ENCODE measurements around the gene TENM4.

Gene TENM4

DNA sequence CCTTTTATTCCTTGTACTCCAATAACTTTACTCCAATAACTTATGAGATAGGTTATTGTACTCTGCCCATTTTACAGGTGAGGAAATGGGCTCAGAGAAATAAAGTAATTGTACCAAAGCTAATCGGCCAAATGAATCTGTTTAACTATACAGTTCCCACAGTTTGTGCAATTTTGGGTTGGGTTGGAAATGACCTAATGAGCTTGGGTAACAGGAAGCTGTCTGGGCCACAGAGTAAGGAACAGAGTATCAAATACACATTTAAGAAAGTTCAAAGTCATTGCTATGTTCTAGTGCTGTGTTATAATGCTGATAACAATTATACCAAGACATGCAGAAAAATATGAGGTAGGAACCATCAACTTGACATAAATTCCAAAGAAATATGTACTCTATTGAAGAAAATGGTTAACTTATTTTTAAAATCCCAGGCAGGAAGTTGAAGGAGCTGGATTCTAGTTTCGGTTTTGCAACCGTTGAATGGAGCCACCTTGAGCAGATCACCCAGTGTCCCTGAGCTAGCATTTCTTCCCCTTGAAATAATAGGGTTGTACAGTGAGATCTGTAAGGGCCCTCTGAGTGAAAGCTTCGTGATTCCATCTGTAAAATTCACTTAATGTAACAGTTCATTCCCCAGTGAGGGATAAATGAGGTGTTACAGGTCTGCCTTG, 505.3 kb downstream of the TENM4 start:
- no peak for TF ChIP-seq SIN3A (IDR thresholded peaks at IDR 0.05; ENCODE audit: borderline replicate concordance, insufficient read depth, low read length)
- no peak for TF ChIP-seq POLR2AphosphoS5 (IDR thresholded peaks at IDR 0.05; ENCODE audit: low read depth, low read length)
- no peak for TF ChIP-seq FOXP2 (optimal IDR thresholded peaks at IDR 0.05; ENCODE audit: borderline replicate concordance, extremely low read depth, extremely low read length, insufficient read depth)
- TF ChIP-seq TAF1 (IDR thresholded peaks at IDR 0.05; ENCODE audit: borderline replicate concordance, insufficient read depth, low read length): no peak
- TF ChIP-seq REST (IDR thresholded peaks at IDR 0.05; ENCODE audit: insufficient read depth in 1 of 2, low read depth in 2 of 2, low read length in 2 of 2): no peak

DNA sequence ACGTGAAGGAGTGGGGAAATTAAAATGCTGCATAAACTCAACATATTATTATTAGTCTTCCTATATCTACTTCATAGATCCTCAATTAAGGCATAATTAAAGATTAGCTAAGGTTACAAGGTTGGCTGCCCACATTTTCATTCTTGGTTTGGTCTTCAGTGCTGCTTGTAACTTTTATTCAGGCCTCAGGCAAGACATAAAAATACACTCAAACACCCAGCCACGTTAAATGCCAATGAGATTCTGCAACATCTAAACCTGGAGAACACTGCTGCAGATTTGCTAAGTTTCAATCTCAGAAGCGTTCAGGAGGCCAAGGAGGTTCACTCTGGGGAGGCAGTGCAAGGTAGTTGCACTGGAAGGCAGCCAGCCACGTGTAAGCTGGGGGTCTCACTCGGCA, 507.5 kb downstream of the TENM4 start:
- TF ChIP-seq POLR2AphosphoS5 (IDR thresholded peaks at IDR 0.05; ENCODE audit: low read depth, low read length): no peak
- no peak for TF ChIP-seq TAF1 (IDR thresholded peaks at IDR 0.05; ENCODE audit: borderline replicate concordance, insufficient read depth, low read length)
- TF ChIP-seq FOXP2 (optimal IDR thresholded peaks at IDR 0.05; ENCODE audit: borderline replicate concordance, extremely low read depth, extremely low read length, insufficient read depth): no peak
- TF ChIP-seq REST (IDR thresholded peaks at IDR 0.05; ENCODE audit: insufficient read depth in 1 of 2, low read depth in 2 of 2, low read length in 2 of 2): no peak
- no peak for TF ChIP-seq SIN3A (IDR thresholded peaks at IDR 0.05; ENCODE audit: borderline replicate concordance, insufficient read depth, low read length)

- TF ChIP-seq FOXP2 (optimal IDR thresholded peaks at IDR 0.05; ENCODE audit: borderline replicate concordance, extremely low read depth, extremely low read length, insufficient read depth) (no peak), SIN3A (IDR thresholded peaks at IDR 0.05; ENCODE audit: borderline replicate concordance, insufficient read depth, low read length) (no peak), TAF1 (IDR thresholded peaks at IDR 0.05; ENCODE audit: borderline replicate concordance, insufficient read depth, low read length) (no peak), POLR2AphosphoS5 (IDR thresholded peaks at IDR 0.05; ENCODE audit: low read depth, low read length) (no peak), REST (IDR thresholded peaks at IDR 0.05; ENCODE audit: insufficient read depth in 1 of 2, low read depth in 2 of 2, low read length in 2 of 2) (no peak)
Measured at GRCh38 chr11:78932757-78933156, 508.1 kb downstream of the TENM4 start.

GRCh38 chr11:78931891-78932290, 508.9 kb downstream of the TENM4 start:
- no peak for TF ChIP-seq POLR2AphosphoS5 (IDR thresholded peaks at IDR 0.05; ENCODE audit: low read depth, low read length)
- TF ChIP-seq FOXP2 (optimal IDR thresholded peaks at IDR 0.05; ENCODE audit: borderline replicate concordance, extremely low read depth, extremely low read length, insufficient read depth): no peak

DNA sequence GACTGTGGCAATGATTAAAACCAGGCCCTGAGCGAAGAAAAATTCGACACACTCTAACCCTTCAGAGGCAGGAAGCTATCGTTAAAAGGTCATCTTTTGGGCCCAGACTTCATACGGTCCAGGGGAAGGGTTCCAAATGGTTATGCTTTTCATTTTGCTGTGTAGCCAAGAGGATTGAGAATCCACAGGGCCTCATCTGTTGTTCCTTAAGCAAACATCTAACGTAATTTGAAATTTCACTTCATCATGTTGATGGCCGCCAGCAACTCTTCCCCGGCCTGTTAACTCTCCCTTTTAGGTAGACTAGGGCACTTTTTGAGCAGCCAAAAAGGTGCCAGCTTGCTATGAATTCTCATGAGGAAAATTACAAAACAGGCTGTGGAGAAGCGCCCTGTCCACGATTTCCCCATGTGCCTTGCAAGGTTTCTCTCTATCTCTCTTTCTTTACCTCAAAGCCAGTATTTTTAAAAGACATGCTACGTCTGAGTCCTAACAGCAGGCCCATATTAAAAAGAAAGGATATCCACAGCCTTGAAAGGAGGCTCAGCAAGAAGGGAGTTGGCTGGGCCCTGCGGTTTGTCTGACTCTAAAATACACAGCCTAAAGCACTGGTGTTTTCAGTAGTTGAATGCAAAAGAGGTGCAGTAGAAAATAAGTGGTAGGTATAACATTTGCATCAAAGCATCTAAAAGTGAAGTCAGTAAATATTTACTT, 509.9 kb downstream of the TENM4 start:
- TF ChIP-seq REST (IDR thresholded peaks at IDR 0.05; ENCODE audit: insufficient read depth in 1 of 2, low read depth in 2 of 2, low read length in 2 of 2) (no peak), SIN3A (IDR thresholded peaks at IDR 0.05; ENCODE audit: borderline replicate concordance, insufficient read depth, low read length) (no peak), TAF1 (IDR thresholded peaks at IDR 0.05; ENCODE audit: borderline replicate concordance, insufficient read depth, low read length) (no peak), POLR2AphosphoS5 (IDR thresholded peaks at IDR 0.05; ENCODE audit: low read depth, low read length) (no peak)
